Measurements from ENCODE around the gene RNF181. TPM values are rescaled to one million over a fixed set of nuclear protein-coding genes. Genes with fewer than 3 reads are reported as not detected.

RNF181 gene
- total and polyA plus RNA-seq, 2 of the 13 experiments (the other 11 are each of a cell fraction or from before 2014, with no cell fraction given), result 224 to 578 TPM

GRCh38 chr2:85595301-85596025, at the start of gene RNF181 (continued):
- TF ChIP-seq E2F1 (CRISPR knock-in tag; IDR thresholded peaks at IDR 0.05) (0 out of 2 replicates have a peak, but pooled peaks have one; percentile 68), ZNF615 (CRISPR knock-in tag; IDR thresholded peaks at IDR 0.05; ENCODE audit: borderline replicate concordance) (no peak), ZFYVE20 (CRISPR knock-in tag; IDR thresholded peaks at IDR 0.05; ENCODE audit: borderline replicate concordance, low read depth) (no peak; the same call in 1 of the 2 replicates), CBX2 (IDR thresholded peaks at IDR 0.05; ENCODE audit: low read depth, low read length) (no peak), CBX2 (CRISPR knock-in tag; IDR thresholded peaks at IDR 0.05; ENCODE audit: low read depth) (no peak), FIP1L1 (IDR thresholded peaks at IDR 0.05; ENCODE audit: borderline replicate concordance, insufficient read depth, low read depth, low read length) (0 out of 2 replicates have a peak, but pooled peaks have one; percentile 44), ZNF75D (CRISPR knock-in tag; IDR thresholded peaks at IDR 0.05; ENCODE audit: borderline replicate concordance) (no peak), ZNF484 (CRISPR knock-in tag; IDR thresholded peaks at IDR 0.05; ENCODE audit: borderline replicate concordance, low read depth) (no peak), ZMYM2 (CRISPR knock-in tag; IDR thresholded peaks at IDR 0.05) (no peak), CEBPZ (IDR thresholded peaks at IDR 0.05; ENCODE audit: low read length) (no peak), NBN (conservative IDR thresholded peaks at IDR 0.05) (no peak), PHF8 (CRISPR knock-in tag; IDR thresholded peaks at IDR 0.05) (peak; percentile 82), HDAC1 (CRISPR knock-in tag; IDR thresholded peaks at IDR 0.05) (peak; percentile 83), ZNF629 (CRISPR knock-in tag; conservative IDR thresholded peaks at IDR 0.05) (peak; percentile 26; the same call in 1 of the 2 replicates), ZBTB43 (CRISPR knock-in tag; conservative IDR thresholded peaks at IDR 0.05) (peak; percentile 12)
- TF ChIP-seq, protein P1, sequence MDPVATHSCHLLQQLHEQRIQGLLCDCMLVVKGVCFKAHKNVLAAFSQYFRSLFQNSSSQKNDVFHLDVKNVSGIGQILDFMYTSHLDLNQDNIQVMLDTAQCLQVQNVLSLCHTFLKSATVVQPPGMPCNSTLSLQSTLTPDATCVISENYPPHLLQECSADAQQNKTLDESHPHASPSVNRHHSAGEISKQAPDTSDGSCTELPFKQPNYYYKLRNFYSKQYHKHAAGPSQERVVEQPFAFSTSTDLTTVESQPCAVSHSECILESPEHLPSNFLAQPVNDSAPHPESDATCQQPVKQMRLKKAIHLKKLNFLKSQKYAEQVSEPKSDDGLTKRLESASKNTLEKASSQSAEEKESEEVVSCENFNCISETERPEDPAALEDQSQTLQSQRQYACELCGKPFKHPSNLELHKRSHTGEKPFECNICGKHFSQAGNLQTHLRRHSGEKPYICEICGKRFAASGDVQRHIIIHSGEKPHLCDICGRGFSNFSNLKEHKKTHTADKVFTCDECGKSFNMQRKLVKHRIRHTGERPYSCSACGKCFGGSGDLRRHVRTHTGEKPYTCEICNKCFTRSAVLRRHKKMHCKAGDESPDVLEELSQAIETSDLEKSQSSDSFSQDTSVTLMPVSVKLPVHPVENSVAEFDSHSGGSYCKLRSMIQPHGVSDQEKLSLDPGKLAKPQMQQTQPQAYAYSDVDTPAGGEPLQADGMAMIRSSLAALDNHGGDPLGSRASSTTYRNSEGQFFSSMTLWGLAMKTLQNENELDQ (CRISPR knock-in tag; IDR thresholded peaks at IDR 0.05; ENCODE audit: borderline replicate concordance), result no peak
- TF ChIP-seq, protein P2, sequence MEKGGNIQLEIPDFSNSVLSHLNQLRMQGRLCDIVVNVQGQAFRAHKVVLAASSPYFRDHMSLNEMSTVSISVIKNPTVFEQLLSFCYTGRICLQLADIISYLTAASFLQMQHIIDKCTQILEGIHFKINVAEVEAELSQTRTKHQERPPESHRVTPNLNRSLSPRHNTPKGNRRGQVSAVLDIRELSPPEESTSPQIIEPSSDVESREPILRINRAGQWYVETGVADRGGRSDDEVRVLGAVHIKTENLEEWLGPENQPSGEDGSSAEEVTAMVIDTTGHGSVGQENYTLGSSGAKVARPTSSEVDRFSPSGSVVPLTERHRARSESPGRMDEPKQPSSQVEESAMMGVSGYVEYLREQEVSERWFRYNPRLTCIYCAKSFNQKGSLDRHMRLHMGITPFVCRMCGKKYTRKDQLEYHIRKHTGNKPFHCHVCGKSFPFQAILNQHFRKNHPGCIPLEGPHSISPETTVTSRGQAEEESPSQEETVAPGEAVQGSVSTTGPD (CRISPR knock-in tag; IDR thresholded peaks at IDR 0.05), result no peak
